HG03139 (cell line): ENCODE data around the gene ADRB2.
"Not testable (repeated sequence)": the region's sequence is repeated elsewhere in the genome, so short reads cannot be mapped to it uniquely, and the experiment has no call there.

ENCODE experiments used
- ATAC-seq: cut with Tn5 transposase; IDR thresholded peaks from one replicate; pipeline ENCODE4 v1.9.1; 2021; ENCODE audit not compliant: unreplicated experiment

ADRB2 gene

DNA sequence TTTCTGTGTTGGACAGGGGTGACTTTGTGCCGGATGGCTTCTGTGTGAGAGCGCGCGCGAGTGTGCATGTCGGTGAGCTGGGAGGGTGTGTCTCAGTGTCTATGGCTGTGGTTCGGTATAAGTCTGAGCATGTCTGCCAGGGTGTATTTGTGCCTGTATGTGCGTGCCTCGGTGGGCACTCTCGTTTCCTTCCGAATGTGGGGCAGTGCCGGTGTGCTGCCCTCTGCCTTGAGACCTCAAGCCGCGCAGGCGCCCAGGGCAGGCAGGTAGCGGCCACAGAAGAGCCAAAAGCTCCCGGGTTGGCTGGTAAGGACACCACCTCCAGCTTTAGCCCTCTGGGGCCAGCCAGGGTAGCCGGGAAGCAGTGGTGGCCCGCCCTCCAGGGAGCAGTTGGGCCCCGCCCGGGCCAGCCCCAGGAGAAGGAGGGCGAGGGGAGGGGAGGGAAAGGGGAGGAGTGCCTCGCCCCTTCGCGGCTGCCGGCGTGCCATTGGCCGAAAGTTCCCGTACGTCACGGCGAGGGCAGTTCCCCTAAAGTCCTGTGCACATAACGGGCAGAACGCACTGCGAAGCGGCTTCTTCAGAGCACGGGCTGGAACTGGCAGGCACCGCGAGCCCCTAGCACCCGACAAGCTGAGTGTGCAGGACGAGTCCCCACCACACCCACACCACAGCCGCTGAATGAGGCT is at the start of gene ADRB2:
TSS of gene ADRB2 (plus strand) at position 559 of the 686 bp plus-strand sequence. CDS start 221 bp downstream, outside the sequence.
- ATAC-seq = peak; percentile 99

DNA sequence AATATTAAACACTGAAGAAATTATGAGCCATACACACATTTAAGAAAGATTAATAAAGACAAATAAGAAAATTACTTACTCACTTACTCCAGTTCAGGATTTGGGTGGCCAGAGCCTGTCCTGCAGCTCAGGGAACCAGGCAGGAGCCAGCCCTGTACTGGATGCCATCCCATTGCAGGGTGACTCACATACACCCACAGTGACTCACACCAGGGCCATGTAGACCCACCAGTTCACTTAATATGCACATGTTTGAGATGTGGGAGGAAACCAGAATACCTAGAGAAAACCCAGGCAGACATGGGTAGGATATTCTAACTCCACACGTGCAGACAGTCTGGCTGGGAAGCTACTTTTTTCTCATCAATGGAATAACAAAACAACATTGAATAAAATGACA is 49.6 kb upstream of the ADRB2 start:
- ATAC-seq = no peak

DNA sequence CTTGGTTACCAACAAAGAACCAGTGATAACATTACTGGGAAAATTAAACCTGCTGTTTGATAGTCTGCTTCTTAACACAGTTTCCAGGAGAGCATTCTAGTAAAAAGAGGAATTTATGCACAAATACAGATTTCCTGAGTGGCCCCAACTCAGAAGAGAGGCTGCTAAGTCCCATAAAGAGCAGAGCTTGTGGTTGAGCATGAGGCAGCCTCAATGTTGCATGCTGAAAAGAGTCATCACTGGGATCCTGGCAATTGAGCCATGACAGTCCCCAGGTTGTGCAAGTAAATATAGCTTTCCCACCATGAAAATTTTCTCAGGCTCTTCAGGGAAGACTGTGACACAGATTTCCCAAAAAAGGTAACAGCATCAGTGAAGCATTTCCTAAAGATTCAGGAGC is 47.5 kb upstream of the ADRB2 start:
- ATAC-seq = no peak

DNA sequence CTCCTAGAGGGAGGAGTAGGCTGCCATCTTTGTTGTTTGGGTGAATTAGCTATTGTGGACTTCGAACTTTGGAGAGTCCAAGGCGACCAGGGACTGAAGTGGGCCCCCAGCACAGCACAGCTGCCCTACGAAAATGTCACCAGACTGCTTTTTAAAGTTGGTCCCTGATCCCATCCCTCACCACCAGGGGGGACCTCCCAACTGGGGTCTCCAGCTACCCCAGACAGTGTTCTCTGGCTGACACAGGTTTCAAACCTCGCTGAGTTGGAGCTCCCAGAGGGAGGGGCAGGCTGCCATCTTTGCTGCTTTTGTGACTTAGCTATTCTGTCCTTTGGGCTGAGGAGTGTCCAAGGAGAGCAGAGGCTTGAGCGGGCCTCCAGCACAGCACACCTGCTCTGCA is 45.7 kb upstream of the ADRB2 start:
- no peak for ATAC-seq

DNA sequence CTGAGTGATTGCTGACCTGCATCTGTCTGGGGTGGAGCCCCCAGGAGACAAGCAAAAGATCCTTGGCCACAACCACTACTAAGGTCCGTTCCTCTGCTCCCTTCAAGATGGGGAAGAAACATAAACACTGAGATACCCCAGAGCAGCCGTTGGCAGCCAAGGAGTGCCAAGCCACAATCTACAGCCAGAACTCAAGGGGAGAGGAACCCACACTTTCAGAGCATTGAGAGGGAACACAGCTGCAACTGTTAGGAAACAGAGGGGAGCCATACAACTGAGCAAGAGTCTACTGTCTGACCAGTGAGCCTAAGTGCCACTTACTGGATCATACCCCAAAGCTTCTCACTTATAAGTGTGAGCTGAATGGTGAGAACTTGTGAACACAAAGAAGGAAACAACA is 44.6 kb upstream of the ADRB2 start:
- ATAC-seq = no peak

DNA sequence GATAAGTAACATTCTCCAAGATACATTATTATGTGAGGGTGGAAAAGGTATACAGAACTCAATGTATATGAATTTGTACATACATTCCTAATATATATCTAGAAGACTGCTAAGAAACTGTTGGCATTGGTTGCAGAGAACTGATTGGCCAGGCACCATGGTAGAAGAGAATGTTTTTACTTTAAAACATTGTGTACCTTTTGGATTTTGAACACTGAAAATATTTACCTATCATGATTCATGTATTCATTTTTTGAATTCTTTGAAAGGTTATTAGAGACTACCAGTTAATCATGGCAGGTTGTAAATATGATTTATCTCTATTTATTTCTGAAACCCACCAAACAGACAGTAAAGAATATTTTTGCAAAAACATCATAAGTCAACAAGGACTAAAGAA is 41.2 kb upstream of the ADRB2 start:
- ATAC-seq = no peak

DNA sequence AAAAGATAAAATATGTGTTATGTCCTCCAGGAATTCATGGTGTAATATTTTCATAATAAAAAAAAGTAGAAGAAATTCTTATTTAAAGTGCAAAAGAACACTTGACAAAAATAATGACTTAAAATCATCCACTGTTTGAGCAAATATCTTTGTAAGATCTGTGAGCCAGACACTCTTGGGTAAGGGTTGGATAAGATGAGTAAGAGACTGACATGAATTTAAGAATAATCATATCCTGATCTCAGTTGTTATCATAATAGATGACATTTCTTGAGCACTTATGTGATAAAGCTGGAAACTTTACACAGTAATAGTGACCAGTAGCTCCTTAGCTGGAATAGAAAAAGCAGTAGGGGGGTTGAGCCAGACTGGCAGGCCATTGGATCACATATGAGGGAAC is 40.0 kb upstream of the ADRB2 start:
- ATAC-seq = no peak

DNA sequence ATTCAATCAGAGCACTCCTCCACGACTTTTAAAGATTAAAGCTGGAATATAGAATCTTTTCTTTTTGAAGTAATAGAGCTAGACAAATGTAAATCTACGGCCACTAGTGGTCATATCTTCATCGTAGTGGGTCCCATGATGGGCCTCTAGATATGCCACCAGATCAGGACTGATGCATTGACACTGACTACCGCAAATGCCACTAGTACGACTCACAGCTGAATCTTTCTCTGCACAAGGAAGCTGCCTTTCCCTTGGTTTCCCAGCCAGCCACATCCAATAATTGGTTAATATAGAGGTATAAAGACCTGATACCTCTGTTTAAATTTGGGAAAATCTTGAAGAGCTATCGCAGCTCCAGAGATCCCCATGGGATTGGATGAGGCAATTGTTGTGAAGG is 37.8 kb upstream of the ADRB2 start:
- no peak for ATAC-seq

DNA sequence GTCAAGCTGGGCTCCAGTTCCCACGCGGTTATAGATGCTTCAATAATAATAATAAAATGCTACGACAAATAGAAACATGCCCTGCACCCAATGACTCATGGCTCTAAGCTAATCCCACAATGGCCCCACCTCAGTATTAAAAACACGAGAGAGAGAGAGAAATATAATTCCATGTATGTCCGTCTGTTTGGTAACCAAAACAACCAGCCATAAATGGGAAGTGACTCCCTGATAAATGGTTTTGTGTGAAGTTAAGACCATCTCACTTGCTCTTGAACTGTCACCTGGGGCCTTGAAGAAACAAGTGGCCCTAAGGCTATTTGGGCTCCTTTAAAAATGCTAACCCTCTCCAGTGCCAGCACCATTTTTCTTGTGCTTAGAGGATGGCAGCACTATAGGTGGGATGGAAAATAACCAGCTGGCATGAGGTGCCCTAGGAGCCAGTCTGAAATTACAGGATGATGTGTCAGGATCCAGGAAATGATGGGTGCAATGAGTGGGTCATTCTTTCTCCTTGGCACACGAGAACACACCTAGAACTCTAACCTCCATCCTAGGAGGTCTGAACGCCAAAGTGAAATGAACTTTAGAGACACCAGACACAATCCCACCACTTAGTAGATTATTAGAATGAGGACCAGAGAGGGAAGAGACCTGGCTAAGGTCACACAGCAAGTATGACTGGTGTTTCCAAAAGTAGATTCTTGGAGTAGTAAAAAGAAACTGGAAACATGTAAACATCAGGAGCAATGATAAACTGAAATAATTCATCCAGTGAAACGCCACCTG is 35.7 kb upstream of the ADRB2 start:
- ATAC-seq = peak; percentile 8

DNA sequence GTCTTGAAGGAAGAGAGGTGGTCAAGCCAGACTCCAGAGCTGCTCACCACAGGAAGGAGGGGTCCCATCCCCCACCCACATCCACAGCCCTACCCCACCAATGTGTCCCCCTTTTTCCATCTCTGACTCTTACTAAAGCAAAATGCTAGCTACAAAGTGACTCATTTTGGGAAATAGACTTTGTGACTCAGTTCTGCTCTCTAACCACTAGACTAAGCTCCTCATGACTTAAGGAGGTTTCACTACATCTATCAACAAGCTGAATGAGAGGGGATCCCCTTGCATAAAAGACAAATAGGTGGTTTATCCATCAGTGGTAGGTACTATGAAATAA is 35.1 kb upstream of the ADRB2 start:
- peak; percentile 92 for ATAC-seq

DNA sequence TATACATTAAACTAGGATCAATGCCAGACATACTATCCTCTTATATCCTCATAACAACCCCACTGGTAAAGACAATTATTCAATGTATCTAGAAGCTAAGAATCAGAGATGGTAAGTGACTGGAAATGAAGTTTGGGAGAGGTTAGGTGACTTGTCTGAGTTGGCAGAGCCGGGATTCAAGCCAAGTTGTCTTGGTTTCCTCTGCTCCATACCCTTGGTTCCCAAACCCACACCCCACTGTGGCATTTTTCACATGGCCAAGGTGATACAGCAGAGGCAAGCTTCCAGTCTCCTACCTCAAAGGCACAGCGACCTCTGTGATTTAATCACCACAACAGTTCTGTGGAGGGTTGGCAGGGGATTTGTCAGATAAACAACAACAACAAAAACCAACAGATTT is 34.7 kb upstream of the ADRB2 start:
- ATAC-seq = no peak

DNA sequence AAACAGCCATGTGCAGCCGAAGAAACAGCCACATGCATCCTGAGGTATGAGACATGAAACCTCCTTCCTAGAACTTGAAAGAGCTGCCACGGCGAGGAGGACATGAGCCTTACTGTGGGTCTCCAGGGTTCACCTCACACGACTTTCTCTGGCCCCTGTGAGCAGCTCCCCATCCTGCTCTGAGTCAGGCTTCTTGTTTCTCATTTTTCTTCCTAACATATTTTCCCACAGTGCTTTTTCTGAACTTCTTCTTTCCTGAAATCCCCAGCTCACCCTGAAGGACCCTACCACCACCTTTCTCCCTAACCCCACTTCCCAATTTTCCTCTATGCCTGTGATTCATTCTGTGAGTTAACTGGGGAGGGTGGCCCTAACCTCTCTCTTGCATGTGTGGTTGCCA is 33.7 kb upstream of the ADRB2 start:
- no peak for ATAC-seq

DNA sequence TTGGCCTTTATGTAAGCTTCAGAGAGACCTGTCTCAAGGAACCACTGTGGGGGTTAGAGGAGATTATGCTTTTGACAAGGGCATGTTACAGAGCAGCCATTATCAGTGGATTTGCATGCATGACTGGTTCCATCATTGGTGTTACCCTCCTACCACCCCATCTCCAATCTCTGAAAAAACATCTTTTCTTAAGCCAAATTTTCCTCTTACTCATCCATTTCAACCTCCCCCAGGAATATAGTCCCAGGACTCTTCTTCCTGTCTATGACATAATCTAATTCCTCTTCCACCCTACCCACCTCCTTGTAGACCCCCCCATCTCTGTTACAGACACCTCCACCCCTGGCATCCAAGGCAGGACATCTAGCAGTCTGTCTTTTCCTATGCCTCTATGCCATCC is 33.1 kb upstream of the ADRB2 start:
- no peak for ATAC-seq

DNA sequence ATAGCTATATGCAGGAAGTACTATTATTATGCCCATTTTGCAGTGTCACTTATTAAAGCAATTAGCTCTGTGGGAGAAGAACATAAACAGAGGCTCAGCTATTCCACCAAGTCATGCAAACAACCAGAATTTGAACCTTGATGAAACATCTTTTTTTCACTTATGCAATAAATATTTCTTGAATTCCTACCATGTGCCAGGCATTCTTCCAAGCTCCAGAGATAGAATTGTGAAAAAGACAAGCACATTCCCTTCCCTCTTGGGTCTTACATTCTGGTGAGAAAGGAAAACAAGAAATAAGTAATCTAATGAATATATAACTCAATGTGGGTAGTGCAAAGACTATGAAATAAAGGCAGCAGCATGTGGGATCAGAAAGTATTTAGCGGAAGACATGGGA is 32.1 kb upstream of the ADRB2 start:
- no peak for ATAC-seq

DNA sequence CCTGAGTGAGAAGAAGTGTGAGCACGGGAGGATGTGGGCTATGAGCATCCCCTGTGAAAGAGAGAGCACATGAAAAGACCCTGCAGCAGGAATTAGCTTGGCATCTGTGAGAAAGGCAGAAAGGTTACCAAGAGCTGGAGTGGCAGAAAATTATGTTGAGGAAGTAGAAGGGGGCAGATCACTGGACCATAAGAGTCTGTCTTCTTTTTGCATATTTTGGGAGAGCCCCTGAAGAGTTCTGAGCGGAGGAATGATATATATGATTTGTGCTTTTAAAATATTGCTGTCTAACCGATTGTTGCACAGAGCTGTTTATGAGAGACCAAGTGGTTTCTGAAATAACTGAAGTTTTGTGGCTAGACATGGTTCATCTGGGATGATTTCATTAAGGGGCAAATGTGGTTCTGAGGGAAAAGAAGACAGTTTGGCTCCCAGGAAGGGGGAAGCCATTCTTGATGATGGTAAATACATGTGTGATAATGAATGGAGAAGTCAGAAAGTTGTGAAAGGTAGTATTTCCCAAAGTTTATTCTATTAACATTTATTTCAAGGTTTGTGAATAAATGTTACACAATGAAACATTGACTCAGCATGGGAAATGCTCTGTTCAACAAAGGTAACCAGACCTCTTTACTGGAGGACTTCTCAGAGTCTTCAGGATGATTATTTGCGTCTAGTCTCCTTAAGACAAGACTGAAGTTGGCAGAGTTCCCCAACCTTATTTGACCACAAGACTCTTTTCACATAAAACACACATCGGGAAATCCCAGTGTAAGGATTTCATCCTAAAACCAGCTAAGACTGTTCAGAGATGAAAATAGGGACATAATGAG is 31.5 kb upstream of the ADRB2 start:
- no peak for ATAC-seq

DNA sequence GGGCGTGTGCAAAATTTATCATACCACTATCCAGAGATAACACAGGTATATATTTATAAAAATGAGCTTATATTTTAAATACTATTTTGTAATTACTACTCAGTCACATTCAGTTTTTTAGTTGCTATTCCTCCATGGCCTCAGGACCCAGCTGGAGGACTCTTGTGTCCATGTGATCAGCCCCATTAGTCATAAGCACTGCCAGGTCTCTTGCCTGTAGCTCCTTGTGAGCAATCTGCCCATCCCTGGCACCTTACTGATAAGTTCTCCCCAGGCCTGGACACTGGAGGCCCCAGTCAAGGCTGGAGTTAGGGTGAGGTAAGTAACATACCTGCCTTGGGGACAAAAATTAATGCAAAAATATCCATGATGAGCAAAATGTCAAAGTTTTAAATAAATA is 29.5 kb upstream of the ADRB2 start:
- no peak for ATAC-seq

DNA sequence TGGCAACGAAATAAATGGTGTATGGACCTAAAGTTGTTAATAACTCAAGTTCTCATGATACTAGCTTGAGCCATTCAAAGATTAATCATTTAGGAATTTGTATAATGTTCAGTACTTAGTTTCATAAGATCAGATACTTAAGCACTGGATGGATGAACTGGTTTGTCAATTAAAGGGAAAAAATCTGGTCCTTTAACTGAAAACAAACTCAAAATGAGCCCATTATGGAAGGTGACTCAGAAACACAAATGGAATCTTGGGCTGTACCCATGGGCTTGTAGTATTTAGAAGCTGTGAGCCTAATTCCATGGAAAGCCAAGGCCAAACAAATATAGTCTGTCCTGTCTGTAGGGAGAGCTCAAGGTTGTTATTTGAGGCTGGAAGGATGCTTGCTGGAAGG is 27.6 kb upstream of the ADRB2 start:
- ATAC-seq = no peak

DNA sequence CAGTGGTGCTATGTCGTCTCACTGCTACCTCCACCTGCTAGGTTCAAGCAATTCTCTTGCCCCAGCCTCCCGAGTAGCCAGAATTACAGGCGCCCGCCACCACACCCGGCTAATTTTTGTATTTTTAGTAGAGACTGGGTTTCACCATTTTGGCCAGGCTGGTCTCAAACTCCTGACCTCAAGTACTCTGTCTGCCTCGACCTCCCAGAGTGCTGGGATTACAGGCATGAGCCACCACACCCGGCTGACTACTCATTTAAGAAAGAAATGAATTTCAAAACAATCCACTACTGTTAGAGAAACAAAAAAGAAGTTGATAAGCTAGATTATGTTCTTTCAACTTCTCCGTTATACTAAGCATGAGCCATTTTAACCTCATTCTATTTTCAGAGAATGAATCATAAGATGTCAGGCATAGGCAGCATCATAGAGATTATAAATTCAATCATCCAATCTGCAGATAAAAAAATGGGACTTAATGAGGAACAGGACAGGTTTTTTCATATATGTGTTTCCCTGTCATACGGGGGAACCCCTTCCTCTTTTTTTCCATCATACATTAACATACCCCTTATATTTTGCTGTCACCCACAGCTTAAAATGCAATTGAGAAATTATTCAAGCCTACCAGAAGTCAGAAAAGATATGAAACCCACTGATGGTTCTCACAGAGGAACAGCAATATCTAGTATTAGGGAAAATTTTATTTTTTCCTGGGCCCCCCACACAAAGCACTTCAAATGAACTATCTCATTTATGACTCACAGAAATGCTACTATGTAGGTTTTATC is 26.5 kb upstream of the ADRB2 start:
- no peak for ATAC-seq

DNA sequence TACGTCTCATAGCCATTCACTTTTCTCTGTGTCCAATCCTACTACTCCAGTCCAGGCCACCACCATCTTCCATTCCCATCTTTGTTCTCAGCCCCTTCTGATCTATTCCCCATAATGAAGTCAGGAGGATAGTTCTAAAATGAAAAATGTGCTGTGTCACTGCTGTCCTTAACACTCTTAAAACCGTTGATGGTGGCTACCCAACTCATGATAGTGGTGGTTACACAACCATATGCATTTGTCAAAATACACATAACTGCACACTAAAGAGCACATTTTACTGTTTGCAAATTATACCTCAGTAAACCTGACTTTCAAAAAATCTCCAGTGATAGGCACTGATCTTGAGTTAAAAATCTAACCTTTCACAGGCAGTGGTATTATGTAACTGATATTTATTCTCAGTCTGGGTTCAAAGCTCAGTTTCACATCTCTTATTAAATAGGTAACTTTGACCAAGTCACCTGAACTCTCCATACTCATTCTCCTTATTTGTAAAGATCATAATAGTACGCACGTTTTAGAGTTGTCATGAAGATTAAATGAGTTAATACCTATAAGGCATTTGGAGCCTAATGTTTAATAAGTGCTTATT is 24.6 kb upstream of the ADRB2 start:
- ATAC-seq = no peak

DNA sequence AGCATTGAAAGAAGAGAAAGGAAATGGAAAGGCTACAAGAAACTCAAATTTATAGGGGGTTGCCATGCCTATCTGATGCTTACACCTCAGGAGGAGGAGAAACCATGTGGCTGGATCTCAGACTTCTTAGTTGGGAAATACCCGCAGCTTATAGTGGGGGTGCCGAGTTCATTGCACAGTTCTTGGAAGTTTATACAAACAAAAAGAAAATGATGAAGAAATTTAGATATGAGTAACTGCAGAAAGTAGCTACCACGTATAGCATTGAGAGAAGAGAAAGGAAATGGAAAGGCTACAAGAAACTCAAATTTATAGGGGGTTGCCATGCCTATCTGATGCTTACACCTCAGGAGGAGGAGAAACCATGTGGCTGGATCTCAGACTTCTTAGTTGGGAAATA is 23.0 kb upstream of the ADRB2 start:
- ATAC-seq = not testable (repeated sequence)

DNA sequence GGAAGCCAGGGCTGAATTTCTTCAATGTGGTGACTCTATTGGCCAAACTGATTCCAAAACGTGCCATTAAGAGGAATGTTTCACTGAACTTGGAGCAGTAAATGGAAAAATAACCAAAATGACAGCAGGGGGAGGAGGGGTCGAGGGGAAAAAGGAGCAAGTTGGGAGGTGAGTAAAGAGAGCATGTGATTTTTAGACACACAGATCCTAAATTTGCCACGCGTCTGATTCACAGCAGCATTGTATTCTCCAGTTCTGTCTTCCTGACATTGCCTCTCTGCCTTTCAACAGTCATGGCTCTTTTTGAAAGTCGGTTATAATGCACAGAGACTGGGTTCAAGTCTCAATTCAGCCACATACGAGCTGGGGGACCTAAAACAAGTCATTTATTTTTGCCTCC is 22.0 kb upstream of the ADRB2 start:
- no peak for ATAC-seq
